GM10266 (cell line): ENCODE results near the gene ZNF496.

Experiments used
- DNase-seq: peaks from one replicate; pipeline ENCODE4 v3.0.0; 2012; ENCODE audit errors: extremely low spot score
- CTCF ChIP-seq: IDR thresholded peaks from 2 replicates; pipeline ENCODE4 v1.5.1; 2012; ENCODE audit warnings: mild to moderate bottlenecking, low read depth; ENCODE audit not compliant: control insufficient read depth, insufficient read depth; ENCODE audit errors: missing control alignments

ZNF496 gene

DNA sequence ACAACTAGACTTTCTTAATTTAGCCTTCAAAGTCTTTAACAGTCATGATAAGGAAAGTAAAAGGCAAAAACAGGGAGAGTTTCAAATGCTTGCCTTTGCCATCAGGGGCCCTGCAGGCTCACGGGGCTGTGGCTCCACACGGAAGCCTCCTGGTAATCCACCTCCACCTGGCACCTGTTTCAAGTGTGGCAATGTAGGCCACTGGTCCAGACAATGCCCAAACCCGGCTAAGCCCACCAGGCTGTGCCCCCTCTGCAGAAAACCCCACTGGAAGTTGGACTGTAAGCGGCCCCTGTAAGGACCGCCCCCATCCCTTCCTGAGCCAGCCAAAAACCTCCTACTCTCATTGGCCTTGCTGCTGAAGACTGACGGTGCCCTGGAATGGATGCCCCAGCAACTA lies 43.3 kb downstream of the ZNF496 start:
- DNase-seq: no peak
- TF ChIP-seq CTCF: no peak

GRCh38 chr1:247287460-247287859 lies 44.2 kb downstream of the ZNF496 start:
- no peak for DNase-seq
- TF ChIP-seq CTCF: no peak

GRCh38 chr1:247286134-247286670 lies 45.5 kb downstream of the ZNF496 start:
- no peak for TF ChIP-seq CTCF
- no peak for DNase-seq

- TF ChIP-seq CTCF: no peak
- no peak for DNase-seq
These were observed 50.6 kb downstream of the ZNF496 start for GRCh38 chr1:247281001-247281574.

GRCh38 chr1:247277191-247277590 lies 54.5 kb downstream of the ZNF496 start:
- no peak for TF ChIP-seq CTCF
- DNase-seq: no peak

DNA sequence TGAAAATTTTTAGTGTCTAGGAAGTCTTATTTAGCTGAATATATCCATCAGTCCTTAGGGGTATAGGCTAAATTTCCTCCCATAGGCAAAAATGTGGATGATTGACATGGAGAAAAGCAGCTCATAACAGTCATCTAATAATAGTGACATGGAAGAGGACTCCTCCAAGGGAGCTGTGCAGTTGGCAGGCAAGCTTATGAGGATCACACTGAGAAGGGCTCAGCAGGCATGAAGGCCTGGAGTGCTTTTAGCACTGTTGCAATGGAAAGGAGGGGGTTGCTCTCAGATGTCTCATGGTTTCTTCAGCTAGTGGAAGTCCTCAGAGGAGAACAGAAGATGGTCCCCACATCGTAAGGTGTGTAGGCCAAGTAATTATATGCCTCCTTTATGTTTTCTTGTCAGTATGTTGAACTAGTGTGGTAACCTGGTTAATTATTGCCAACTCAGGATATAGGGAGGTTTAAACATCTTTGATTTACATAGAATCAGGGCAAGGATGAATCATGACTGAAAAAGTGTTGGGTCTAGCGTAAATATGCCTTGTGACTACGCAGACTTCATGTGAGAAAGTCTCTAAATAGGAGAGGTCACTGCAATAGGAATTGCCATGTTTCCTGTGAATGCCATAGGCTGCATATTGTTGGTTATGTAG lies 56.9 kb downstream of the ZNF496 start:
- no peak for DNase-seq
- TF ChIP-seq CTCF: no peak

DNA sequence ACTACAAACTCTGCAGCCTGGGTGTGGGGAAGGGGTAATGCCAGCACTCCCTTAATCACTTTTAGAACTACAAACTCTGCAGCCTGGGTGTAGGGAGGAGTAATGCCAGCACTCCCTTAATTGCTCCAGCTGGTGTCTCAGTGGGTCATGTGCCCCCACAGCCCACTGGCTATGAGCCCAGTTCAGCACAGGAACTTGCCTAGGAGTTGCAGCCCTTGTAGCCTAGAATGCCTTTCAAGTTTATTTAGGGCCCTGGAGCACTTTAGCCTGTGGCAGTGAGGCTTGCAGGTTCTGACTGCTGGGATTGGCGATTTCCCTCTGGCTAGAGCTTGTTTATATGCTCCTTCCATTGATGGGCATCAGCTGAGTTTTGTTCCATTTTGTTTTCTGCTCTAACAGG lies 58.7 kb downstream of the ZNF496 start:
- no peak for TF ChIP-seq CTCF
- DNase-seq: no peak
